ENCODE results near the gene CAMTA1. TPM values are rescaled to one million over a fixed set of nuclear protein-coding genes. Genes with fewer than 3 reads are reported as not detected.
"Not testable (repeated sequence)": the region's sequence is repeated elsewhere in the genome, so short reads cannot be mapped to it uniquely, and the experiment has no call there.

Gene CAMTA1
- total RNA-seq, 1 donor from 2014 or later = 72.4 TPM

- no peak for DNase-seq (ENCODE audit: low spot score)
- intact Hi-C loops (cut with DNase I) = no loop called here
- no peak for ATAC-seq
Observed at GRCh38 chr1:7375781-7376660, 590.8 kb downstream of the CAMTA1 start.

- DNase-seq (ENCODE audit: low spot score) (no peak), ATAC-seq (no peak)
- intact Hi-C loops (cut with DNase I) = no loop called here
Observed at GRCh38 chr1:7376676-7377075, 591.4 kb downstream of the CAMTA1 start.

- intact Hi-C loops (cut with DNase I) = no loop called here
- no peak for DNase-seq (ENCODE audit: low spot score)
- ATAC-seq = no peak
Observed at GRCh38 chr1:7378346-7379130, 593.3 kb downstream of the CAMTA1 start.

GRCh38 chr1:7379441-7379971, 594.3 kb downstream of the CAMTA1 start:
- DNase-seq (ENCODE audit: low spot score) = no peak
- ATAC-seq = peak; percentile 32
- intact Hi-C loops (cut with DNase I) = no loop called here

- DNase-seq (ENCODE audit: low spot score); ATAC-seq; intact Hi-C loops (cut with DNase I): not testable (repeated sequence)
Observed at GRCh38 chr1:7380068-7380467, 594.8 kb downstream of the CAMTA1 start.

GRCh38 chr1:7380712-7381111, 595.5 kb downstream of the CAMTA1 start:
- intact Hi-C loops (cut with DNase I) = no loop called here
- no peak for ATAC-seq
- no peak for DNase-seq (ENCODE audit: low spot score)

GRCh38 chr1:7381729-7382128, 596.5 kb downstream of the CAMTA1 start:
- ATAC-seq; intact Hi-C loops (cut with DNase I); DNase-seq (ENCODE audit: low spot score): not testable (repeated sequence)

GRCh38 chr1:7382971-7383370, 597.7 kb downstream of the CAMTA1 start:
- intact Hi-C loops (cut with DNase I) = no loop called here
- ATAC-seq (no peak), DNase-seq (ENCODE audit: low spot score) (no peak)

GRCh38 chr1:7383671-7384520, 598.6 kb downstream of the CAMTA1 start:
- DNase-seq (ENCODE audit: low spot score) = no peak
- no peak for ATAC-seq
- intact Hi-C loops (cut with DNase I) = no loop called here

GRCh38 chr1:7384679-7385078, 599.4 kb downstream of the CAMTA1 start:
- intact Hi-C loops (cut with DNase I) = no loop called here
- no peak for ATAC-seq

GRCh38 chr1:7385471-7386225, 600.4 kb downstream of the CAMTA1 start:
- no peak for ATAC-seq
- DNase-seq (ENCODE audit: low spot score) = no peak
- intact Hi-C loops (cut with DNase I) = no loop called here

More at GRCh38 chr1:7384679-7385078, 599.4 kb downstream of the CAMTA1 start:
- DNase-seq (ENCODE audit: low spot score) = no peak

- no peak for DNase-seq (ENCODE audit: low spot score)
- intact Hi-C loops (cut with DNase I) = no loop called here
- ATAC-seq = no peak
Observed at GRCh38 chr1:7386226-7387052, 601.2 kb downstream of the CAMTA1 start.

GRCh38 chr1:7387053-7387927, 602.0 kb downstream of the CAMTA1 start:
- intact Hi-C loops (cut with DNase I) = no loop called here
- ATAC-seq (no peak), DNase-seq (ENCODE audit: low spot score) (no peak)

- peak; percentile 50 for ATAC-seq
- peak; percentile 59 for DNase-seq (ENCODE audit: low spot score)
- intact Hi-C loops (cut with DNase I) = no loop called here
Observed at GRCh38 chr1:7388141-7388487, 602.9 kb downstream of the CAMTA1 start.

- DNase-seq (ENCODE audit: low spot score) = peak; percentile 60
- intact Hi-C loops (cut with DNase I) = no loop called here
- peak; percentile 69 for ATAC-seq
Observed at GRCh38 chr1:7388488-7389185, 603.4 kb downstream of the CAMTA1 start.

All from sciatic nerve (tissue), 2 donors.